ENCODE results near the gene PARVA.

- TF ChIP-seq CTCF (IDR thresholded peaks at IDR 0.05) (no peak), POLR2A (IDR thresholded peaks at IDR 0.05) (no peak)
Observed at GRCh38 chr11:12409621-12410005, 32.2 kb downstream of the PARVA start.
